Thyroid gland (tissue), 4 donors: Measurements from ENCODE around the gene FADD.

Experiments
- POLR2A ChIP-seq, 2 donors: fragments of 450-650 bp; IDR thresholded peaks; one replicate each; pipeline ENCODE4 v1.6.1; 2017; ENCODE audit warnings: antibody characterized with exemption in 2 of 2, mild to moderate bottlenecking in 2 of 2, moderate library complexity in 1 of 2
- TF ChIP-seq, protein P1 (sequence below), 6 experiments: fragments of 200-600 bp in 3 of 6; fragments of 450-650 bp in 3 of 6; sonication (generic) in 3 of 6; IDR thresholded peaks; one replicate each; pipeline ENCODE4 v1.5.1; 2016 to 2019; ENCODE audit warnings: antibody characterized with exemption in 6 of 6, mild to moderate bottlenecking in 2 of 6, inconsistent platforms in 1 of 6, moderate library complexity in 1 of 6

DNA sequence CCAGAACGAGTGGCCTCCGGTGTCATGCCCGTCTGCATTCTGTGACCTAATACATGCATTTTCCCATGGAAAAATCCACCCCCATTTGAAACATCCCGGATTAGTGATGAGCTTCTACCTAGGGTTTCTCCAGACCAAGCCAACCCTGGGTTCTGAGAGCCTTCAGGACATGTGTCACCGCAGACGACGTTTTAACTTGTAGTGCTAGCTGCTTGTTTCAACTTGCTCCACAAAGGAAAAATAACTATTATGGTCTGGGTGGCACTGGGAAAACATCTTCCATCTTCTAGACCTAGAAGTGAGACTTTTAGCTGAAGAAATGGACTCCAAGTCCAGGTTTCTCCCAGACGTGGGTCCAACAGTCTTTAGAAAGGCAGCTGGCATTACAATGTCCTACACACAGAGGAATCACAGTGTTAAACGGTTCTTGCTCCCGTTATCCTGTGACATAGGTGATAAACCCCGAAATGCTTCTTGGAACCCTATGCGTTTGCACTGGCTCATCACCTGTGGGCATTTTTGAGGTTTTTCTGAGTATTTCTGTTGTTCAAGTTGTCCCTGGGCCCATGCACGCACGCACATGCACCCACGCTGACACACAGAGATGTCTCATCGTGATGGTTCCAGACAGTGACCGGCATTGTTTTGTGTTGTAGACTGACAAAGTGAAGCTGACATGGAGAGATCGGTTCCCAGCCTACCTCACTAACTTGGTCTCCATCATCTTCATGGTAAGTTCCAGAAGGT, 46.6 kb upstream of the FADD start:
- TF ChIP-seq, protein P1, sequence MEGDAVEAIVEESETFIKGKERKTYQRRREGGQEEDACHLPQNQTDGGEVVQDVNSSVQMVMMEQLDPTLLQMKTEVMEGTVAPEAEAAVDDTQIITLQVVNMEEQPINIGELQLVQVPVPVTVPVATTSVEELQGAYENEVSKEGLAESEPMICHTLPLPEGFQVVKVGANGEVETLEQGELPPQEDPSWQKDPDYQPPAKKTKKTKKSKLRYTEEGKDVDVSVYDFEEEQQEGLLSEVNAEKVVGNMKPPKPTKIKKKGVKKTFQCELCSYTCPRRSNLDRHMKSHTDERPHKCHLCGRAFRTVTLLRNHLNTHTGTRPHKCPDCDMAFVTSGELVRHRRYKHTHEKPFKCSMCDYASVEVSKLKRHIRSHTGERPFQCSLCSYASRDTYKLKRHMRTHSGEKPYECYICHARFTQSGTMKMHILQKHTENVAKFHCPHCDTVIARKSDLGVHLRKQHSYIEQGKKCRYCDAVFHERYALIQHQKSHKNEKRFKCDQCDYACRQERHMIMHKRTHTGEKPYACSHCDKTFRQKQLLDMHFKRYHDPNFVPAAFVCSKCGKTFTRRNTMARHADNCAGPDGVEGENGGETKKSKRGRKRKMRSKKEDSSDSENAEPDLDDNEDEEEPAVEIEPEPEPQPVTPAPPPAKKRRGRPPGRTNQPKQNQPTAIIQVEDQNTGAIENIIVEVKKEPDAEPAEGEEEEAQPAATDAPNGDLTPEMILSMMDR (IDR thresholded peaks at IDR 0.05): no peak
- TF ChIP-seq POLR2A (IDR thresholded peaks at IDR 0.05): no peak
